GM12878 (cell line): ENCODE measurements around the gene CERK. TPM values are rescaled to one million over a fixed set of nuclear protein-coding genes. Genes with fewer than 3 reads are reported as not detected.

Experiments
- ATAC-seq: fragments of 200-7000 bp; cut with Tn5 transposase; 3 replicates; pipeline ENCODE4 v1.9.1; 2020; ENCODE audit warnings: mild to moderate bottlenecking, moderate library complexity
- BruUV-seq: library from RNA; stranded (reverse); fragments of 400-500 nt; replicated peaks from 2 replicates; lab custom pipeline; 2021; lab: Mats Ljungman, UMichigan
- CTCF ChIA-PET: fragments of 300-600 bp; sonication (Branson Sonifier 250); formaldehyde crosslinking; extraction: SDS; loops from one replicate; lab custom pipeline; 2021; ENCODE audit warnings: inconsistent platforms; lab: Yijun Ruan, JAX
- POLR2A ChIA-PET: fragments of 350-600 bp; formaldehyde crosslinking; extraction: SDS; loops from one replicate; lab custom pipeline; 2021; ENCODE audit warnings: inconsistent platforms; lab: Charles Lee
- RAD21 ChIA-PET: fragments of 300-600 bp; sonication (Branson Sonifier 250); formaldehyde crosslinking; loops from one replicate; lab custom pipeline; 2023; ENCODE audit warnings: antibody characterized with exemption; ENCODE audit not compliant: unreplicated experiment; lab: Charles Lee
- SMC1A ChIA-PET: fragments of 300-600 bp; sonication (Branson Sonifier 250); formaldehyde crosslinking; loops from one replicate; lab custom pipeline; 2023; ENCODE audit not compliant: unreplicated experiment, uncharacterized antibody; lab: Charles Lee
- DNase-seq: peaks from one replicate; pipeline ENCODE4 v3.0.0-alpha.2; 2011; ENCODE audit warnings: low read depth, low spot score
- FAIRE-seq: peaks from 3 replicates; lab custom pipeline; 2011; peaks lifted over from hg19 to GRCh38; lab: Jason Lieb, UNC
- H2AFZ ChIP-seq: 2 replicates; pipeline ENCODE4 v1.6.0; 2011; ENCODE audit warnings: low read depth, low read length, control low read depth; ENCODE audit not compliant: control insufficient read depth
- H3K27ac ChIP-seq: 2 replicates; pipeline ENCODE4 v1.5.1; 2011; ENCODE audit warnings: control low read depth; ENCODE audit not compliant: control insufficient read depth, insufficient read depth
- H3K27me3 ChIP-seq, 2 experiments: replicated peaks in 1 of 2; 2 replicates each; pipeline versions ENCODE4 v1.6.0 to v1.6.1; 2011; ENCODE audit warnings: low read length in 1 of 2; ENCODE audit not compliant: control insufficient read depth in 2 of 2, insufficient read depth in 2 of 2
- H3K36me3 ChIP-seq, 2 experiments: 2 replicates each; pipeline ENCODE4 v1.5.1; 2011; ENCODE audit warnings: low read length in 1 of 2; ENCODE audit not compliant: control insufficient read depth in 2 of 2, insufficient read depth in 2 of 2
- H3K4me1 ChIP-seq: 2 replicates; pipeline ENCODE4 v1.6.1; 2011; ENCODE audit warnings: mild to moderate bottlenecking, low read length, moderate library complexity, mixed read lengths; ENCODE audit not compliant: control insufficient read depth, insufficient read depth
- H3K4me2 ChIP-seq: 2 replicates; pipeline ENCODE4 v1.6.0; 2011; ENCODE audit warnings: control low read depth; ENCODE audit not compliant: control insufficient read depth, insufficient read depth
- H3K4me3 ChIP-seq: fragments of 200-600 bp; sonication (generic); 2 replicates; pipeline ENCODE4 v1.5.1; 2016
- H3K79me2 ChIP-seq: 2 replicates; pipeline ENCODE4 v1.6.0; 2011; ENCODE audit warnings: low read length; ENCODE audit not compliant: control insufficient read depth, insufficient read depth
- H3K9ac ChIP-seq: 2 replicates; pipeline ENCODE4 v1.8.0; 2011; ENCODE audit warnings: low read length, control low read depth, mixed read lengths; ENCODE audit not compliant: control insufficient read depth, insufficient read depth
- H3K9me3 ChIP-seq: replicated peaks from 3 replicates; pipeline ENCODE4 v1.5.1; 2011; ENCODE audit warnings: mild to moderate bottlenecking, low read length; ENCODE audit not compliant: control insufficient read depth, insufficient read depth
- H4K20me1 ChIP-seq: 2 replicates; pipeline ENCODE4 v1.6.0; 2011; ENCODE audit not compliant: control insufficient read depth, insufficient read depth
- BMI1 ChIP-seq: fragments of 450-650 bp; IDR thresholded peaks from 2 replicates; pipeline ENCODE4 v1.6.1; 2016; ENCODE audit warnings: mild to moderate bottlenecking, moderate library complexity, borderline replicate concordance
- E2F8 ChIP-seq: fragments of 450-650 bp; IDR thresholded peaks from 2 replicates; pipeline ENCODE4 v1.6.1; 2018; ENCODE audit warnings: mild to moderate bottlenecking, low read depth, moderate library complexity; ENCODE audit not compliant: partially characterized antibody
- NKRF ChIP-seq: fragments of 450-650 bp; conservative IDR thresholded peaks from 2 replicates; pipeline ENCODE4 v1.6.1; 2017; ENCODE audit warnings: mild to moderate bottlenecking, moderate library complexity
- ZBED1 ChIP-seq: IDR thresholded peaks from 2 replicates; pipeline ENCODE4 v1.6.1; 2016; ENCODE audit warnings: borderline replicate concordance
- WGBS: methylation state at CpG from one replicate; pipeline ENCODE4 v1.1.6; 2016; ENCODE audit warnings: low lambda C conversion rate; ENCODE audit not compliant: insufficient replicate concordance, insufficient coverage; ENCODE audit errors: missing lambda C conversion rate; 5-methylcytosine and 5-hydroxymethylcytosine counted together
- in situ Hi-C: fragments of 300-500 bp; cut with MboI; formaldehyde crosslinking; loops from 9 replicates; pipeline ENCODE4 v1.14.3; 2018; ENCODE audit warnings: mixed read lengths
- intact Hi-C: fragments of 100-400 bp; cut with micrococcal nuclease; formaldehyde crosslinking; loops from one replicate; pipeline ENCODE4 v1.14.2; 2022; ENCODE audit not compliant: unreplicated experiment
- polyA plus RNA-seq, 11 experiments: library from polyadenylated mRNA; depleted of rRNA in 4 of 11; unstranded in 6 of 11; stranded (reverse) in 5 of 11; fragments of >200 nt; fragmentation: Nextera tagmentation in 4 of 11; fragmentation: Illumina TruSeq in 1 of 11; extraction: Ambion mirVana in 4 of 11; extraction: Trizol in 1 of 11; gene quantifications; 1 replicate in 1 of 11; 2 replicates in 10 of 11; pipeline versions ENCODE4 v1.2.1 to v1.2.3, GENCODE V29; 2011 to 2016; ENCODE audit warnings: inconsistent platforms in 2 of 11, missing spikeins in 2 of 11, low read depth in 1 of 11
- total RNA-seq, 4 experiments: library from RNA; depleted of rRNA in 3 of 4; stranded (reverse); fragments of >200 nt in 3 of 4; fragmentation: Illumina TruSeq in 1 of 4; extraction: Trizol in 1 of 4; gene quantifications; 2 replicates each; pipeline versions ENCODE4 v1.2.1 to v1.2.3, GENCODE V29; 2013 to 2021

The CERK gene
- total and polyA plus RNA-seq, 10 of the 15 experiments (the other 5 are each of a cell fraction or from before 2014, with no cell fraction given) = 4.0 to 41.1 (median 30.2) TPM

GRCh38 chr22:46780453-46780852 lies 42.4 kb upstream of the CERK start (continued):
- no peak for TF ChIP-seq NKRF
- TF ChIP-seq, all 136 proteins: peak for 0

- ChIA-PET CTCF (interaction anchor here (1.3 to 3.2 kb wide), 3 partner anchors 21 to 216 kb away, joined by 4 to 16 read pairs (median 15); no protein-coding TSS in a partner anchor), POLR2A (no interaction called here), SMC1A (interaction anchor here (1.4 to 2.1 kb wide), 4 partner anchors 17 to 25 kb away, joined by 3 to 8 read pairs (median 6); partner anchors contain the start of gene TBC1D22A), RAD21 (interaction anchor here (0.5 to 1.9 kb wide), 5 partner anchors 15 to 216 kb away, joined by 3 to 8 read pairs (median 4); no protein-coding TSS in a partner anchor)
- Histone ChIP-seq H3K4me2 (no peak overlapping the region), H3K79me2 (peaks cover 87% of the 10 kb centered on the region), H4K20me1 (peaks cover 11% of the 10 kb centered on the region), H2AFZ (no peak overlapping the region), H3K4me3 (no peak overlapping the region), H3K4me1 (peaks cover 31% of the 10 kb centered on the region), H3K9ac (no peak overlapping the region), H3K9me3 (no peaks in the 10 kb centered on the region), H3K27me3 (no peaks in the 10 kb centered on the region), H3K36me3 (peaks cover 3 to 5% of the 10 kb centered on the region in 2 experiments; a peak in 3 of 4 replicates), H3K27ac (no peak overlapping the region)
- DNase-seq (no peak), FAIRE-seq (no peak), ATAC-seq (no peak)
- intact Hi-C loops (loop anchor here (10.0 kb wide), 1 partner anchor 185 kb away; no protein-coding TSS in a partner anchor), in situ Hi-C loops (no loop called here)
- TF ChIP-seq ZBED1 (no peak), BMI1 (no peak), E2F8 (no peak)
- BruUV-seq = no TSS peak
- 85% methylated on average over 9 of the region's 9 CpGs for WGBS
These were observed 41.6 kb upstream of the CERK start for GRCh38 chr22:46779651-46780050.
